ENCODE measurements around the gene GNG7. TPM values are rescaled to one million over a fixed set of nuclear protein-coding genes. Genes with fewer than 3 reads are reported as not detected.

The GNG7 gene
- 0.36 and 0.65 TPM in 2 replicates for total RNA-seq

GRCh38 chr19:2702170-2703076 lies at the start of gene GNG7:
Gene GNG7, minus strand, starts transcription at chr19:2702694. Its CDS starts 182,006 bp downstream, at chr19:2520688.

GRCh38 chr19:2739602-2740313 lies 37.3 kb upstream of the GNG7 start, which contains the start of gene SLC39A3:
Gene SLC39A3, minus strand, starts transcription at chr19:2740017. Its CDS starts 2,760 bp downstream, at chr19:2737257.

GRCh38 chr19:2720777-2721569 lies 18.5 kb upstream of the GNG7 start, which contains the start of gene DIRAS1:
Gene DIRAS1, minus strand, starts transcription at chr19:2721372. Its CDS starts 3,566 bp downstream, at chr19:2717806.

GRCh38 chr19:2475702-2476450 lies 226.6 kb downstream of the GNG7 start, which contains the start of gene GADD45B:
Gene GADD45B, plus strand, starts transcription at chr19:2476127. Its CDS starts 232 bp downstream, at chr19:2476359.

Small RNA genes within 50 kb of the gene (small RNA-seq; reads per million reads assigned to genes)
- gene MIR7850 = not detected
- gene RN7SL121P = not detected
- not detected for gene RNU6-993P

Other genes with a start within 250 kb of the GNG7 start
- 41.1 and 44.9 TPM in 2 replicates for gene LMNB2, start 245.7 kb downstream of the GNG7 start, total RNA-seq
- gene GADD45B, start 226.6 kb downstream of the GNG7 start, total RNA-seq = 84.1 and 91.1 TPM in 2 replicates
- 2.8 and 4.7 TPM in 2 replicates for gene DIRAS1, start 18.7 kb upstream of the GNG7 start, total RNA-seq
- gene SLC39A3, start 37.3 kb upstream of the GNG7 start, total RNA-seq = 17.4 and 24.2 TPM in 2 replicates
- gene SGTA, start 80.6 kb upstream of the GNG7 start, total RNA-seq = 50.6 and 54.0 TPM in 2 replicates
- gene THOP1, start 82.8 kb upstream of the GNG7 start, total RNA-seq = 49.7 and 52.7 TPM in 2 replicates
- 3.8 and 4.4 TPM in 2 replicates for gene ZNF554, start 117.2 kb upstream of the GNG7 start, total RNA-seq
- gene ZNF555, start 138.8 kb upstream of the GNG7 start, total RNA-seq = 8.5 and 8.9 TPM in 2 replicates
- gene ZNF556, start 164.6 kb upstream of the GNG7 start, total RNA-seq = 0.12 TPM in 1 of 2 replicates, not detected in the other
- 6.3 and 7.9 TPM in 2 replicates for gene ZNF57, start 198.2 kb upstream of the GNG7 start, total RNA-seq
- 2.9 and 5.3 TPM in 2 replicates for gene ZNF77, start 242.3 kb upstream of the GNG7 start, total RNA-seq